ENCODE data around the gene PPARG. TPM values are rescaled to one million over a fixed set of nuclear protein-coding genes. Genes with fewer than 3 reads are reported as not detected.
"Not testable (repeated sequence)": the region's sequence is repeated elsewhere in the genome, so short reads cannot be mapped to it uniquely, and the experiment has no call there.

Gene PPARG
- total RNA-seq, 1 experiment from 2014 or later, result 61.5 TPM

- intact Hi-C loops (cut with micrococcal nuclease; ENCODE audit: unreplicated experiment), result no loop called here
- no peak overlapping the region for H3K4me3 ChIP-seq
- no peaks in the 10 kb centered on the region for H4K20me1 ChIP-seq (ENCODE audit: insufficient read depth)
- ChIA-PET CTCF (no interaction called here), POLR2A (ENCODE audit: unreplicated experiment) (no interaction called here)
- no peaks in the 10 kb centered on the region for H3K79me2 ChIP-seq (ENCODE audit: low read depth)
- no peak for DNase-seq
- no peak for TF ChIP-seq EZH2 (IDR thresholded peaks at IDR 0.05; ENCODE audit: low read depth)
- TF ChIP-seq, protein P1, sequence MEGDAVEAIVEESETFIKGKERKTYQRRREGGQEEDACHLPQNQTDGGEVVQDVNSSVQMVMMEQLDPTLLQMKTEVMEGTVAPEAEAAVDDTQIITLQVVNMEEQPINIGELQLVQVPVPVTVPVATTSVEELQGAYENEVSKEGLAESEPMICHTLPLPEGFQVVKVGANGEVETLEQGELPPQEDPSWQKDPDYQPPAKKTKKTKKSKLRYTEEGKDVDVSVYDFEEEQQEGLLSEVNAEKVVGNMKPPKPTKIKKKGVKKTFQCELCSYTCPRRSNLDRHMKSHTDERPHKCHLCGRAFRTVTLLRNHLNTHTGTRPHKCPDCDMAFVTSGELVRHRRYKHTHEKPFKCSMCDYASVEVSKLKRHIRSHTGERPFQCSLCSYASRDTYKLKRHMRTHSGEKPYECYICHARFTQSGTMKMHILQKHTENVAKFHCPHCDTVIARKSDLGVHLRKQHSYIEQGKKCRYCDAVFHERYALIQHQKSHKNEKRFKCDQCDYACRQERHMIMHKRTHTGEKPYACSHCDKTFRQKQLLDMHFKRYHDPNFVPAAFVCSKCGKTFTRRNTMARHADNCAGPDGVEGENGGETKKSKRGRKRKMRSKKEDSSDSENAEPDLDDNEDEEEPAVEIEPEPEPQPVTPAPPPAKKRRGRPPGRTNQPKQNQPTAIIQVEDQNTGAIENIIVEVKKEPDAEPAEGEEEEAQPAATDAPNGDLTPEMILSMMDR (conservative IDR thresholded peaks at IDR 0.05), result no peak
- H3K27me3 ChIP-seq (ENCODE audit: insufficient read depth, low read depth), result no peaks in the 10 kb centered on the region
- BruUV-seq (replicated peaks), result no TSS peak
- no peak overlapping the region for H3K4me2 ChIP-seq
- no peak overlapping the region for H3K27ac ChIP-seq
- no peaks in the 10 kb centered on the region; the same call in 1 of the 2 replicates for H3K9me3 ChIP-seq (ENCODE audit: insufficient read depth, low read depth)
- H3F3A ChIP-seq (ENCODE audit: insufficient read depth, low read depth), result peaks cover 24% of the 10 kb centered on the region
- no peaks in the 10 kb centered on the region for H3K9me2 ChIP-seq (ENCODE audit: insufficient read depth)
- peaks cover 8% of the 10 kb centered on the region; the same call in 1 of the 2 replicates for H3K36me3 ChIP-seq (ENCODE audit: low read depth)
- peaks cover 37% of the 10 kb centered on the region for H3K4me1 ChIP-seq (replicated peaks; ENCODE audit: insufficient read depth)
- no peak overlapping the region for H2AFZ ChIP-seq
Measured at GRCh38 chr3:12456441-12456840, 167.6 kb downstream of the PPARG start.

DNA sequence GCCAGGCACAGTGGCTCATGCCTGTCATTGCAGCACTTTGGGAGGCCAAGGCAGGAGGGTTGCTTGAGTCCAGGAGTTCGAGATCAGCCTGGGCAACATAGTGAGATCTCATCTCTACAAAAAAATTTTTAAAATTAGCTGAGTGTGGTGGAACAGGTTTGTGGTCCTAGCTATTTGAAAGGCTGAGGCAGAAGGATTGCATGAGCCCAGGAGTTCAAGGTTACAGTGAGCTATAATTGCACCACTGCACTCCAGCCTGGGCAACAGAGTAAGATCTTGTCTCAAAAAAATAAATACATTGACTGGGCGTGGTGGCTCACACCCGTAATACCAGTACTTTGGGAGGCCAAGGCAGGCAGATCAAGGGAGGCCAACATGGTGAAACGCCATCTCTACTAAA, 168.5 kb downstream of the PPARG start:
- H4K20me1 ChIP-seq (ENCODE audit: insufficient read depth); intact Hi-C loops (cut with micrococcal nuclease; ENCODE audit: unreplicated experiment); H3K27me3 ChIP-seq (ENCODE audit: insufficient read depth, low read depth); DNase-seq; H3K4me3 ChIP-seq; POLR2A ChIA-PET (ENCODE audit: unreplicated experiment); H2AFZ ChIP-seq; H3K79me2 ChIP-seq (ENCODE audit: low read depth); H3K27ac ChIP-seq; H3K4me2 ChIP-seq; H3K9me2 ChIP-seq (ENCODE audit: insufficient read depth); H3K9me3 ChIP-seq (ENCODE audit: insufficient read depth, low read depth); BruUV-seq (replicated peaks); H3K36me3 ChIP-seq (ENCODE audit: low read depth); CTCF ChIA-PET: not testable (repeated sequence)
- Histone ChIP-seq H3K4me1 (replicated peaks; ENCODE audit: insufficient read depth) (peaks cover 40% of the 10 kb centered on the region), H3F3A (ENCODE audit: insufficient read depth, low read depth) (peaks cover 24% of the 10 kb centered on the region)

DNA sequence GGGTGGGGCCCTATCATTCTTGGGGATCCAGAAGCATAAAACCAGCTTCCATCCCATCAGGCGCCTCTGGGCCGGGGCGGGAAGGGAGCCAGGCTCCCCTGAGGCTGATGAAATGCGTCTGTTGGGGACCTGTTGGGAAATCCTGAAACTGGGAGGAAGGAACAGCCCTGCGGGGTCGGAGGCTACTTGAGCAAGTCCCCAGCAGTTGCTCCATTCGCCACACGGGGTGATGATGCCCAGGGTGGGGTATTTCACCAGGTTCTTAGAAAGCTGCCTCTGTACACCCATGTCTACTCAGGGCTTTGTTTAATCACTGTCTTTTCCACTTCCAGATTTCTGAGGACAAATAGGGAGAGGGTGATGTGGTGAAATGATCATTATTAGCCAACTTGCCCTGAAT, 170.0 kb downstream of the PPARG start:
- Histone ChIP-seq H3F3A (ENCODE audit: insufficient read depth, low read depth) (peaks cover 25% of the 10 kb centered on the region), H3K27ac (no peak overlapping the region), H3K36me3 (ENCODE audit: low read depth) (0 out of 2 replicates have a peak, but pooled peaks cover 3% of the 10 kb centered on the region), H3K27me3 (ENCODE audit: insufficient read depth, low read depth) (no peaks in the 10 kb centered on the region), H3K4me3 (no peak overlapping the region), H3K4me1 (replicated peaks; ENCODE audit: insufficient read depth) (peaks cover 30% of the 10 kb centered on the region), H4K20me1 (ENCODE audit: insufficient read depth) (no peaks in the 10 kb centered on the region), H3K9me3 (ENCODE audit: insufficient read depth, low read depth) (no peaks in the 10 kb centered on the region), H3K9me2 (ENCODE audit: insufficient read depth) (no peaks in the 10 kb centered on the region), H3K79me2 (ENCODE audit: low read depth) (no peaks in the 10 kb centered on the region), H3K4me2 (no peak overlapping the region), H2AFZ (no peak overlapping the region)
- no TSS peak for BruUV-seq (replicated peaks)
- ChIA-PET CTCF (no interaction called here), POLR2A (ENCODE audit: unreplicated experiment) (no interaction called here)
- TF ChIP-seq, protein P1 (conservative IDR thresholded peaks at IDR 0.05), result no peak
- no peak for TF ChIP-seq EZH2 (IDR thresholded peaks at IDR 0.05; ENCODE audit: low read depth)
- intact Hi-C loops (cut with micrococcal nuclease; ENCODE audit: unreplicated experiment), result no loop called here
- no peak for DNase-seq

DNA sequence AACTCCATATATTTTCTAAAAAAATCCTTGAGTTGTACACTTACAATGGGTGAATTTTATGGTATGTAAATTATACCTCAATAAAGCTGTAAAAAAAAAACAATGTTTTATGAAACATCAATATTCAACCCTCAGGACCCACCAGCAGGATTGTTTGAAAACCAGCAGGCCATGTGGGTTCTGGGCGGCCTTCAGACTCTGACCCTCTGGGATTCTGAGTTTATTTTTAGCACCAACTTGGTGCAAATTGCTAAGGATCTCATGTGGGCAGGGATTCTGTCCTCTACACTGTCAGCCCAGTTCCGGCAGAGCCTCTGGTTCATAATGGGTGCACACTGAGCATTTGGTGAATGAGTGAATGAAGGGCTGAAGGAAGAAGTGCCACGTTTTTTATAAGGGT, 171.3 kb downstream of the PPARG start:
- no peak overlapping the region for H3K4me2 ChIP-seq
- intact Hi-C loops (cut with micrococcal nuclease; ENCODE audit: unreplicated experiment), result no loop called here
- H3K27me3 ChIP-seq (ENCODE audit: insufficient read depth, low read depth), result no peaks in the 10 kb centered on the region
- H3K9me2 ChIP-seq (ENCODE audit: insufficient read depth), result no peaks in the 10 kb centered on the region
- H3K27ac ChIP-seq, result no peak overlapping the region
- peaks cover 26% of the 10 kb centered on the region for H3K4me1 ChIP-seq (replicated peaks; ENCODE audit: insufficient read depth)
- no peaks in the 10 kb centered on the region for H3K9me3 ChIP-seq (ENCODE audit: insufficient read depth, low read depth)
- CTCF ChIA-PET, result no interaction called here
- peaks cover 15% of the 10 kb centered on the region for H3F3A ChIP-seq (ENCODE audit: insufficient read depth, low read depth)
- DNase-seq, result no peak
- POLR2A ChIA-PET (ENCODE audit: unreplicated experiment), result no interaction called here
- H4K20me1 ChIP-seq (ENCODE audit: insufficient read depth), result no peaks in the 10 kb centered on the region
- BruUV-seq (replicated peaks), result no TSS peak
- no peaks in the 10 kb centered on the region for H3K79me2 ChIP-seq (ENCODE audit: low read depth)
- no peak for TF ChIP-seq EZH2 (IDR thresholded peaks at IDR 0.05; ENCODE audit: low read depth)
- TF ChIP-seq, protein P1 (conservative IDR thresholded peaks at IDR 0.05), result no peak
- H2AFZ ChIP-seq, result no peak overlapping the region
- H3K36me3 ChIP-seq (ENCODE audit: low read depth), result 0 out of 2 replicates have a peak, but pooled peaks cover 3% of the 10 kb centered on the region
- no peak overlapping the region for H3K4me3 ChIP-seq
